ENCODE results near the gene JPH4. TPM values are rescaled to one million over a fixed set of nuclear protein-coding genes. Genes with fewer than 3 reads are reported as not detected.
"Not testable (repeated sequence)": the region's sequence is repeated elsewhere in the genome, so short reads cannot be mapped to it uniquely, and the experiment has no call there.

The JPH4 gene
- total RNA-seq, 1 experiment from 2014 or later, result 6.8 TPM

- Histone ChIP-seq H4K91ac (ENCODE audit: insufficient read length, low read depth, low read length) (no peak overlapping the region), H4K20me1 (ENCODE audit: control insufficient read depth, insufficient read depth, insufficient read length) (no peaks in the 10 kb centered on the region), H2AK5ac (ENCODE audit: insufficient read length, low read length) (no peak overlapping the region), H3K9ac (ENCODE audit: extremely low read depth, insufficient read length, low read length) (no peak overlapping the region), H2BK15ac (ENCODE audit: low read depth, low read length) (no peak overlapping the region), H3K56ac (ENCODE audit: insufficient read length, low read depth, low read length) (no peak overlapping the region), H3K4me2 (ENCODE audit: insufficient read depth, insufficient read length, low read length) (no peak overlapping the region), H3K18ac (ENCODE audit: insufficient read length, low read depth, low read length) (no peak overlapping the region), H3K27me3 (ENCODE audit: insufficient read depth, low read length) (no peaks in the 10 kb centered on the region), H2BK120ac (ENCODE audit: low read depth, low read length, poor library complexity, severe bottlenecking) (no peak overlapping the region), H3K23ac (ENCODE audit: insufficient read length, low read depth, low read length) (no peak overlapping the region), H3K27ac (ENCODE audit: insufficient read length, low read depth, low read length) (no peak overlapping the region), H2BK5ac (ENCODE audit: insufficient read length, low read length) (no peak overlapping the region), H3K23me2 (ENCODE audit: insufficient read length, low read depth, low read length, poor library complexity, severe bottlenecking) (no peaks in the 10 kb centered on the region), H2BK12ac (ENCODE audit: insufficient read length, low read depth, low read length) (no peak overlapping the region), H3K79me2 (ENCODE audit: insufficient read depth, low read length) (no peaks in the 10 kb centered on the region), H2BK20ac (ENCODE audit: low read depth, low read length, poor library complexity, severe bottlenecking) (no peak overlapping the region), H3K4ac (ENCODE audit: low read depth, low read length) (no peak overlapping the region), H4K8ac (replicated peaks; ENCODE audit: insufficient read length, low read depth, low read length) (no peak overlapping the region), H4K5ac (ENCODE audit: insufficient read length, low read depth, low read length) (no peak overlapping the region), H2AFZ (ENCODE audit: low read length) (no peak overlapping the region), H3T11ph (ENCODE audit: low read length) (no peak overlapping the region), H3K14ac (ENCODE audit: insufficient read depth, low read length) (no peak overlapping the region), H3K9me3 (ENCODE audit: control insufficient read depth, low read depth, low read length) (no peaks in the 10 kb centered on the region), H3K79me1 (ENCODE audit: insufficient read depth, low read depth, low read length, poor library complexity, severe bottlenecking) (no peaks in the 10 kb centered on the region), H3K4me1 (ENCODE audit: insufficient read depth, low read length) (no peaks in the 10 kb centered on the region)
- Mint-ChIP-seq H3K27me3 (ENCODE audit: low read depth) (peaks cover 3% of the 10 kb centered on the region), H3K9me3 (peaks cover 2 to 27% of the 10 kb centered on the region in 2 experiments; a peak in 2 of 5 replicates), H3K4me3 (no peak overlapping the region), H3K36me3 (ENCODE audit: insufficient read depth in 1 of 3, low read depth in 3 of 3) (no peaks in the 10 kb centered on the region), H3K27ac (no peak overlapping the region), H3K4me1 (no peaks in the 10 kb centered on the region)
- TF ChIP-seq, protein P1, sequence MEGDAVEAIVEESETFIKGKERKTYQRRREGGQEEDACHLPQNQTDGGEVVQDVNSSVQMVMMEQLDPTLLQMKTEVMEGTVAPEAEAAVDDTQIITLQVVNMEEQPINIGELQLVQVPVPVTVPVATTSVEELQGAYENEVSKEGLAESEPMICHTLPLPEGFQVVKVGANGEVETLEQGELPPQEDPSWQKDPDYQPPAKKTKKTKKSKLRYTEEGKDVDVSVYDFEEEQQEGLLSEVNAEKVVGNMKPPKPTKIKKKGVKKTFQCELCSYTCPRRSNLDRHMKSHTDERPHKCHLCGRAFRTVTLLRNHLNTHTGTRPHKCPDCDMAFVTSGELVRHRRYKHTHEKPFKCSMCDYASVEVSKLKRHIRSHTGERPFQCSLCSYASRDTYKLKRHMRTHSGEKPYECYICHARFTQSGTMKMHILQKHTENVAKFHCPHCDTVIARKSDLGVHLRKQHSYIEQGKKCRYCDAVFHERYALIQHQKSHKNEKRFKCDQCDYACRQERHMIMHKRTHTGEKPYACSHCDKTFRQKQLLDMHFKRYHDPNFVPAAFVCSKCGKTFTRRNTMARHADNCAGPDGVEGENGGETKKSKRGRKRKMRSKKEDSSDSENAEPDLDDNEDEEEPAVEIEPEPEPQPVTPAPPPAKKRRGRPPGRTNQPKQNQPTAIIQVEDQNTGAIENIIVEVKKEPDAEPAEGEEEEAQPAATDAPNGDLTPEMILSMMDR (conservative IDR thresholded peaks at IDR 0.05), result no peak
- no peak for DNase-seq
- no CpG with 5 or more reads among the region's 2 CpGs for WGBS (ENCODE audit: extremely low coverage, insufficient read length, low lambda C conversion rate)
These were observed 21.7 kb upstream of the JPH4 start for GRCh38 chr14:23600322-23600707.

DNA sequence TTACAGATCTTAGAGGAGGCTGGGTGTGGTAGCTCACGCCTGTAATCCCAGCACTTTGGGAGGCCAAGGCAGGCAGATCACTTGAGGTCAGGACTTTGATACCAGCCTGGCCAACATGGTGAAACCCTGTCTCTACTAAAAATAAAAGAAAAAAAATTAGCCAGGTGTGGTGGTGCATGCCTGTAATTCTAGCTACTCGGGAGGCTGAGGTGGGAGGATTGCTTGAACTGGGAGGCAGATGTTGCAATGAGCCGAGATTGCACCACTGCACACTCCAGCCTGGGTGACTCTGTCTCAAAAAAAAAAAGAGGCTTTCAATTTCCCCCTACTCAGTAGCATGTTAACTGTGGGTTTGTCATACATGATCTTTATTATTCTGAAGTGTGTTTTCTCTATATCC lies 15.6 kb upstream of the JPH4 start:
- no CpG with 5 or more reads among the region's 3 CpGs for WGBS (ENCODE audit: extremely low coverage, insufficient read length, low lambda C conversion rate)

More for the DNA sequence above, 15.6 kb upstream of the JPH4 start:
- not testable (repeated sequence) for H3K36me3 Mint-ChIP-seq (ENCODE audit: insufficient read depth in 1 of 3, low read depth in 3 of 3); H3K4ac ChIP-seq (ENCODE audit: low read depth, low read length); H3K14ac ChIP-seq (ENCODE audit: insufficient read depth, low read length); H3K9ac ChIP-seq (ENCODE audit: extremely low read depth, insufficient read length, low read length); H3K27me3 Mint-ChIP-seq (ENCODE audit: low read depth); H3K23ac ChIP-seq (ENCODE audit: insufficient read length, low read depth, low read length); H4K91ac ChIP-seq (ENCODE audit: insufficient read length, low read depth, low read length); H3K23me2 ChIP-seq (ENCODE audit: insufficient read length, low read depth, low read length, poor library complexity, severe bottlenecking); H3T11ph ChIP-seq (ENCODE audit: low read length); H3K18ac ChIP-seq (ENCODE audit: insufficient read length, low read depth, low read length); H3K27ac Mint-ChIP-seq; H3K4me2 ChIP-seq (ENCODE audit: insufficient read depth, insufficient read length, low read length); H2BK20ac ChIP-seq (ENCODE audit: low read depth, low read length, poor library complexity, severe bottlenecking); H2AFZ ChIP-seq (ENCODE audit: low read length); H2BK120ac ChIP-seq (ENCODE audit: low read depth, low read length, poor library complexity, severe bottlenecking); H2BK12ac ChIP-seq (ENCODE audit: insufficient read length, low read depth, low read length); H3K27me3 ChIP-seq (ENCODE audit: insufficient read depth, low read length); H4K5ac ChIP-seq (ENCODE audit: insufficient read length, low read depth, low read length); H3K27ac ChIP-seq (ENCODE audit: insufficient read length, low read depth, low read length); H3K79me1 ChIP-seq (ENCODE audit: insufficient read depth, low read depth, low read length, poor library complexity, severe bottlenecking); H4K8ac ChIP-seq (replicated peaks; ENCODE audit: insufficient read length, low read depth, low read length); H2BK15ac ChIP-seq (ENCODE audit: low read depth, low read length); H3K4me3 Mint-ChIP-seq; H3K79me2 ChIP-seq (ENCODE audit: insufficient read depth, low read length); H2BK5ac ChIP-seq (ENCODE audit: insufficient read length, low read length); H3K4me1 ChIP-seq (ENCODE audit: insufficient read depth, low read length); H4K20me1 ChIP-seq (ENCODE audit: control insufficient read depth, insufficient read depth, insufficient read length); H2AK5ac ChIP-seq (ENCODE audit: insufficient read length, low read length); H3K9me3 ChIP-seq (ENCODE audit: control insufficient read depth, low read depth, low read length); DNase-seq; H3K56ac ChIP-seq (ENCODE audit: insufficient read length, low read depth, low read length)
- Mint-ChIP-seq H3K9me3 (peaks cover 0 to 13% of the 10 kb centered on the region in 2 experiments; a peak in 3 of 5 replicates), H3K4me1 (peaks cover 9 to 13% of the 10 kb centered on the region in 2 experiments)

Data from H9 (cell line).